ENCODE measurements around the gene KIF15.
"Not testable (repeated sequence)": the region's sequence is repeated elsewhere in the genome, so short reads cannot be mapped to it uniquely, and the experiment has no call there.

The KIF15 gene

DNA sequence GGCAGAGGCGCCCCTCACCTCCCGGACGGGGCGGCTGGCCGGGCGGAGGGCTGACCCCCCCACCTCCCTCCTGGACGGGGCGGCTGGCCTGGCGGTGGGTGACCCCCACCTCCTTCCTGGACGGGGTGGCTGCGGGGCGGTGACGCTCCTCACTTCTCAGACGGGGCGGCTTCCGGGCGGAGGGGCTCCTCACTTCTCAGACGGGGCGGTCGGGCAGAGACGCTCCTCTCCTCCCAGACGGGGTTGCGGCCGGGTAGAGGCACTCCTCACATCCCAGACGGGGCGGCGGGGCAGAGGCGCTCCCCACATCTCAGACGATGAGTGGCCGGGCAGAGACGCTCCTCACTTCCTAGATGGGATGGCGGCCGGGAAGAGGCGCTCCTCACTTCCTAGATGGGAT is 59.6 kb downstream of the KIF15 start:
- not testable (repeated sequence) for DNase-seq (ENCODE audit: low read depth)

DNA sequence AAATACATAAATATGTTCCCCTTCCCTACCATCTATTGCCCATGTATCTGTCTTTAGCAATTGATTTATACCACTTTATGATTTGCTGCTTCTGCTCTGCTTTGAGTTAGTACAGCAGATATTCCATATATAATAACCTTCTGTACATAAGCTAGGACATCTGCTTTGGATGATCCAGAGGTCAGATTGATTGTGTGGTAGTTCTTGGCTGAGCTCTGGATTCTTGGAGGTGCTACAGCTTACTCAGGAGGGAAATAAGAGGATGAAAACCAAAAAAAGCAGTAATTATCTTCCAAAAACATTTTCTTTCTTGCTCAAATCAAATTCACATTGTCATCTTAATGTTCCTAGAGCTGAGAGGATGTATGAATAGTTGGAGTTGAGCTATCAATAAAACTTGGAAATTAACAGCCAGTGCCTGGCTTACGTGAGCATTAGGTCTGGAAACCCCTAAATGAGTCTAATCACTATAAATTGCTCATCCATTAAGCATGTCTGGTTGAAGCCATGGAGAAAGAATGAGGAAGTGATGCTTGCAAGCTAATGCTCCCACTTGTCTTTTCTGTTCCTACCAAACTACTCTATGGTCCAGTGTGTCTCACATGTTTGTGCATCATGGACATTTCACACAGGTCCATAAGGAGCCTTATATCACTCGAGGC is 63.8 kb downstream of the KIF15 start:
- no peak for DNase-seq (ENCODE audit: low read depth)

DNA sequence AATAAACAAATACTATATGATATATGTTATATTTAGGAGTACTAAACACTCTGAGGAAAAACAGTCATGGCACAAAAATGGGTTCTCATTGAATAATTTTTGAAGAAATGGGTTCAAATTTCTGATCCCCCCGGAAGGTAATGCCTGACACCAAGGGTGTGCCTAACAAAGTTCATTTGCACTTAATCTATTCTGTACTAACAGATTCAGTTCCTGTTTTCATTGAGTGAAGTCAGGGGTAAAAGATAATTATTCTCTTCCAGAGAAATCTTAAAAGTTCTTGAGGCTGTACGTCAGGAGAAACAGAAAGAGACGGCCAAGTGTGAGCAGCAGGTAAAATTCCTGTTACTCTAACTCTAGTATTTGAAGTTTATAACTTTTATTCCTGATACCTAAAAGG is 65.6 kb downstream of the KIF15 start:
- no peak for DNase-seq (ENCODE audit: low read depth)

DNA sequence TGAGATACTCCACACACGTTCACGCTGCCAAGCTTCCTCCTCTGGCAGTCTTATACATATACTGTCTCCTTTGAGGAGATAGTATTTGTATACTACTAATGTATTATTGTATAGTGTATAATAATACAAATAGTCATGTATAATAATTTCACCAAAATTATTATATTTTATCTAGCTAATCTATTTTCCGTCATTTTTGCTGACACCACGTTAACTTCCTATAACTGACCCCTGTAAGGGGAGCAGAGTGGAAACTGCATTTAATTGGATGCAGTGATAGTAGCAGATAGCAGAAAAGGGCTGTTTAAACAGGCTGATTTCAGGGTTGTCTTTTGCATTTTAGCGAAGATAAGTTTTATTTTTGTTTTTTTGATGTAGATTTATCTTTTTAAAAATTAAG is 69.6 kb downstream of the KIF15 start:
- DNase-seq (ENCODE audit: low read depth) = no peak

DNA sequence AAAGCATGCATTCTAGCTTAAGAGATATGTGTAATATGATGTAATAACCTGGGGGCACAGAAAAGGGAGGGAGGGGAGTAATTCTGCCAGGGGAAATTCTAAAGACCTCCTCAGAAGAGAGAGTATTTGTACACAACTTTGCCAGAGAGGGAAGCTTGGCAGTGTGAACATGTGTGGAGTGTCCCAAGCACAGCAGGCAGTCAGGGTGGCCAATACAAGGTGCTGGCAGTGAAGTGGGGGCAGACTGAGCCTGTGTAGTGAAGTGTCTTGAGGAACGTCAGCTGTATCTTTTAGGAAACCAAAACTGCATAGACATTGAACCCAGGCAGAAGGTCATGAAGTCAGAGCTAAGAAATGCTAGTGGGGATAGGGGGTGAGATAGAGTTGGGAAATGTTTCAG is 70.4 kb downstream of the KIF15 start:
- no peak for DNase-seq (ENCODE audit: low read depth)

DNA sequence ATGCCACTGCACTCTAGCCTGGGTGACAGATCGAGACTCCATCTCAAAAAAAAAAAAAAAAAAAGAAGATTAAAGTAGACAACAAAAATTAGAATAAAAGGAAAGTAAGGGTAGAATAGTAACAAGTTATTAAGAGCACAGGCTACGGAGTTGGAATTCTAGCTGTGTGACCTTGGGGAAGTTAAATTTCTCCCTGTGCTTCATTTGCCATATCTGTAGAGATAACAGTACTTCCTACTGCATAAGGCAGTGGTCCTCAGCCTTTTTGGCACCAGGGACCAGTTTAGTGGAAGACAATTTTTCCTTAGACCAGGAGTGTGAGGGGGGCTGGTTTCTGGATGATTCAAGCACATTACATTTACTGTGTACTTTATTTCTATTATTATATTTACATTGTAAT is 71.4 kb downstream of the KIF15 start:
- DNase-seq (ENCODE audit: low read depth) = no peak

DNA sequence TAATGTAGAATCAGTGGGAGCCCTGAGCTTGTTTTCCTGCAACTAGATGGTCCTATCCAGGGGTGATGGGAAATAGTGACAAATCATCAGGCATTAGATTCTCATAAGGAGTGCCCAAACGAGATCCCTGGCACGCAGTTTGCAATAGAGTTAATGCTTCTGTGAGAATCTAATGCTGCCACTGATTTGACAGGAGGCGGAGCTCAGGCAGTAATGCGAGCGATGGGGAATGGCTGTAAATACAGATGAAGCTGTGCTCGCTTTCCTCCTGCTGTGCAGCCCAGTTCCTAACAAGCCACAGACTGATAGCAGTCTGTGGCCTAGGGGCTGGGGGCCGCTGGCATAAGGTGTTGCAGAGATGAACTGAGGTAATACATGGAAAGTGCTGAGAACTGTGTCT is 71.8 kb downstream of the KIF15 start:
- DNase-seq (ENCODE audit: low read depth) = no peak

DNA sequence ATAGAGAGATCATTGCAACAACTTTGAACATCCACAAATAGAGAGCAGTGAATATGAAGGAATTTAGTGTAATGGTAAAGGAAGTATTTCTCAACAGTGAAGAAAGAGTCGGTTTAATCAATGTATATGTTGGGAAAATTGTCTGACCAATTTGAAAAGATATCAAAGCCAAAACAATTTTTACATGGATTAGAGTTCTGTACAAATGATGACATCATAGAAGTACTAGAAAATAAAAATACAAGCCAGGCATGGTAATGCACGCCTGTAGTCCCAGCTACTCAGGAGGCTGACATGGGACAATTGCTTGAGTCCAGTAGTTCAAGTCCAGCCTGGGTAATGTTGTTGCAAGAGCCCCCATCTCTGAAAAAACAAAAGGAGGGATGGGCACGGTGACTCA is 74.1 kb downstream of the KIF15 start:
- no peak for DNase-seq (ENCODE audit: low read depth)

DNA sequence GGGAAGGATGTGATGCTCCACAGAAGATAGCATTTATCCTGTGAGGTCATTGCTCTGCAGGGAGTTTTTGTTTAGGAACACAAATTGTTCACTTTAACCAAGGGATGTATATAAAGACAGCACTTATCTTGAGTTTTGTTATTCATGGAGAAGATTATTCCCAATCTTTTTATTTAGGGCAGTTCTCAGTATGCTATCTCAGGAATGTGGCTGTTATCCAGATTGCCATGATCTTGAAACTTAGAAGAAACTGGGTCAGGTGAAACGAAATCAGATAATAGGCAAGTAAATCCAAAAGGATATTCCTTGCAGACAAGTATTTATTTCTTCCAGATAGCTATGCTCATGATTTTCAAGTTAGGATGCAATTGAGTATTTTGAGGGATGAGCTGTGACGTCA is 80.8 kb downstream of the KIF15 start:
- DNase-seq (ENCODE audit: low read depth) = no peak

DNA sequence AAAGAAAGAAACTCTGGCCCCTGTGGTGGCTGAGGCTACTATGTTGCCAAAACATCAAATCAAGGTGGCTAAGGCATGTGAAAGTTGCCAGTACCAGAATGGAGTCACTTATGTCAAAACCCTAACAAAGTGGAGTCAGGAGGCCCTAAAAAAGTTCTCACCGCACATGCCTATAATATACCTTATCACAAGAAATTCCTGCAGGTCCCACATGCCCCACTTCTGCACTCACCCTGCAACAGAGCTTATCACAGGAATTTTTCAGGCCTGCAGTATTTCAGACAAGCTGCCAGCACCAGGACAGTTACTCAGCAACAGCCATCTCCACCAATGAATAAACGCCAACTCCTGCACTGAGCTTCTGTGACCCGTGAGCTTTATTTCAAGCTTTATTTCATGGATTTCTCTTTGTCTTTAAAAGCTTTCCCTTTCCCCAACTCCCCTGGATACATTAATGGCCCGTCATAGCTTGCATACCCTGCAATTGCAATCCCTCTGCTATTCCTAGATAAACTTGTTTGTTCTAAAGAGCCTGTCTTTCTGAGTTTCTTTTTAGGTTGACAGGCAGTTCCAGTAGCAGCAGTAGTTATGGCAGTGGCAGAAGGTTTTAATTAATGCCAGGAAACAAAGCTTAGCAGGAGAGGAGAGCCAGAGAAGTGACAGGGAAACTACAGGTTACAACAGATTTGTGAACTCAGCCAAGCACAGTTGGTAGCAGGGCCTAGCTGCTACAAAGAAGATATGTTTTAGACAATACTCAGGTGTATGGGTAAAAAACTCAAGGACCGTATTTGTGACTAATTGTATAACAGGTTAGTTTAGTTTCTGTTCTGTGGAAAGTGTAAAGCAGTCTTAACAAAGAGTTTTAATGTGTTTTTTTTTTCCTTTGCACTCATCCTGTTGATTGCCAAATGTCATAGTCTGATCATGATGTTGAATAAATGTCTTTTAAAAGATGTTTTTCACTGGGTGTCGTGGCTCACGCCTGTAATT is 84.2 kb downstream of the KIF15 start:
- DNase-seq (ENCODE audit: low read depth) = no peak

DNA sequence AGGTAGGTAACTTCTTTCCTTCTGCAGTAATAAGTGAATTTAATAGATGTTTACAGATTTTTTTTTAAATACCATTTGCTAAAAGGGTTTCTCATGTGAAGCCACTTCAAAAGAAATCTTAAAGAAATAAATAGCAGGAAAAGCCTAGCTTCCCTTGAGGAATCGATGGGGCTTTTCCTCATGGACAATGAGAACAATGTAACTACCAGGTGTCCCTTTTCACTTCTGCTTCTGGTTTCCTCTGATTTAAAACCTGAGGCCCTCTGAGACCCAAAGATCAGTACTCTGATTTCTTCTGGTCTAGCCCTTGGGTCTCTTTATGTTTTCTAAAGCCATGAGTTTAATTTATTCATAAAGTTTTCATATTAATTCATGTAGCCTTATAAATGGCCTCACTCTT is 87.0 kb downstream of the KIF15 start:
- no peak for DNase-seq (ENCODE audit: low read depth)

DNA sequence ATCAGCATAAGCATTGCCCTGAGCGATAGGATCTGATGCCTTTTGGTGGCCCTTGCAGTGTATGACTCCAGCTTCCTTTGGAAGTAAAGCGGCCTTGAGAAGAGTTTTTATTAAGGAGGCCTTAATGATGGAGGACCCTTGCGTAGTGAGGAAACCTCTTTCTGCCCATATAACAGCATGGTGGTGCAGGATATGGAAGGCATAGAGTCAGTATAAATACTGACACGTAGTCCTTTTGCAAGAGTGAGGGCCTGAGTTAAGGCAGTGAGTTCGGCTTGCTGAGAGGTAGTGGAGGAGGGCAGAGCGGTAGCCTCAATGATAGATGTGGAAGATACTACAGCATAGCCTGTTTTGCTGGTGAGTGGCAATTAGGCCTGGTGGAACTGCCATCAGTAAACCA is 95.1 kb downstream of the KIF15 start:
- DNase-seq (ENCODE audit: low read depth) = not testable (repeated sequence)

DNA sequence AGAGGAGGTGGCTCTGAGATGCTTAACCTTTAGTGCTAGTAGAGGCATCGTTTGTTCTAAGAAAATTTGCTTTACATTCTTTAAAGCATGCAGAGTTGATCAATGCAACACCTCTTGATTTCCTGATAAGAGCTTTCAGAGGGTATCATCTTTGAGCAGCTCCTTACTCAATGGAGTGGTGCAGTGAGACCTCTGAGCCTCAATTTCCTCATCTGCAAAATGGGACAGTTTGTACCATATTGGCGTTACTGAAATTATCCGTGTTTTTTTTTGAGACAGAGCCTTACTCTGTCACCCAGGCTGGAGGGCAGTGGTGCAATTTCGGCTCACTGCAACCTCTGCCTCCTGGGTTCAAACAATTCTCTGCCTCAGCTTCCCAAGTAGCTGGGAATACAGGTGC is 98.5 kb downstream of the KIF15 start:
- no peak for DNase-seq (ENCODE audit: low read depth)

DNA sequence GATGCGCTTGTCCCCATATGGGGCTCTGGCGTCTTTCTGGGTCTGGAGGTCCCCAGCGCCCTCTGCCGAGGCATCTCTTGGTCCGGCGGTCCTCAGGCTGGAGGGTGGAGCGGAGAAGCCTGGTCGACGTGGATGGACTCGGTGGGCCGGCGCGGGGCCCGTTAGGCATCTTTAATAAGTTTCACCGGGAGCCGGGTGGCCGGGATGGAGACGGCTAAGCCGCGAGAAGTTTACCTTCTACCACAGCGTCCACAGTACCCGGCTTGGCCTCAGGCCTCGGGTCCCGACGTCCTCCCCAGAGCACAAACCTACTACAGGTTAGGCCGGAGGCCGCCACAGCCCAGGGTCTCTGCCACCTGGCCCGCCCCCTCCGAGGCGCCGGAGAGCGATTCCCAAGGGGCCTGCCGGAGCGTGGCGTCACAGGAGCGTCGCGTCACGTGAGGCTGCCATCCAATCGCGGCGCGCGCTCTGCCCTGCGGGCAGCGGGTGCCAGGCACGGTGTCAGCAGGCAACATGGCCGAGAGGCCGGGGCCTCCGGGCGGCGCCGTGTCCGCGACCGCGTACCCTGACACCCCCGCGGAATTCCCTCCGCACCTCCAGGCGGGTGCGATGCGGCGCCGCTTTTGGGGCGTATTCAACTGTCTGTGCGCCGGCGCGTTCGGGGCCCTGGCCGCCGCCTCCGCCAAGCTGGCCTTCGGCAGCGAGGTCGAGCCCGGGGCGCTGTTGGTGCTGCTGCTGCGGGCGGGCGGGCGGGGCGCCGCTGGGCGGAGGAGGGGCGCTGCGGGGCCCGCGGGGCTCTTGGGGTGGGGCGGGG is 100.0 kb downstream of the KIF15 start, which contains the start of gene TMEM42:
TMEM42 (plus strand) TSS at position 501 of the 814 bp plus-strand sequence; CDS start at position 514, 13 bp downstream.
- DNase-seq (ENCODE audit: low read depth) = peak; percentile 82

DNA sequence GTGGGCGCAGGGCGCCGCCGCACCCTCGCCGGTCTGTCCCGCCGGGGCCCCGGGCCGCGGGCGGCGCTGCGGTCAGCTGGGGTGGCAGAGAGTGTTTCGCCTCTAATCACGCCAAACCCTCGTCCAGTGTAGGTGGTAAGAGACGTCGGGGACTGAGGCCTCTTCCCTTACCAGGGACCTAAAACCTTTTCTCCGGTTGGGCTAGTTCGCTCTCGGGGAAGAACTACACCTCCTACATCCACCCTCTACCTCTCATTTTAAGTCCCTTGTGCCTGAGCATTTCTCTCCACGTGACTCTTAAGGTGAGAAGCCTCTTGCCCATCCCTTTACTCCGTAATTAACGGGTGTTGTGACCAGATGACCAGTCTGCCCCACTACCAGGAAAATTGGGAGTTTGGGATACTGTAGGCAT is 100.6 kb downstream of the KIF15 start:
- DNase-seq (ENCODE audit: low read depth) = no peak

DNA sequence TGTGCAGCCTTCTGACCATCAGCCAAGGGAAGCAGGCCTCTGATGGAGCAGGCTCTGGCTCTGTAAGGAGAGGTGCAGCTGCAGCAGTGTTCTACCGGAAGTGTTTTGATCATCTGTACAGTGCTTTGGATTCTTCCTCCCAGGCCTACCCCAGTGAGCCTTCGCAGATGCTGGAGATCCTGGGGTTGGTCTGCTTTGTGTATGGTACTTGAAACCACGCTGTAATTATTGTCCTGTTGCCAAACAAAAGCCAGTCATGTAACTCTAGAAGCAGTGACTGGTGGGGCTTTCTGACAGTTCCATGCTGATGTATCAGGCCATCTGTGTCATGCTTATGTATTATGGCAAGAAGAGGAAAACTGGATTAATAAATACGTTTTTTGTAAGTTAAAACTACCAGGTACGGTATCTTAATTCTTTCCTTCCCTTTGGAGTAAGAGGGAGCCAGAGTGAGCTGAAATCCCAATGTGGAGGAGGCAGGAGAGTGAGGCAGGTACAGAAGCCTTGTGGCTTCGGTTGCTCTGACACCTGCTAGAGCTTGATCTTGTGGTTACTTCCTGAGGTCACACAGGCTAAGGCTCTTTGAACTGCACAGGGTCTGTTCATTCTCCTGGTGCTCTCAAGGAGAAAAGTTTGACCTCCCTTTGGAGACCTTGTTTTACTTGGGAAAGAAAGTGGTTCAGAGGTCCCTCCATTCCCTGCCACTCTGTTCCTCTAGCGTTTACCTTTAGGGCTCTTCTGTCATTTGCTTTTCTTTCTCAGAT is 103.9 kb downstream of the KIF15 start:
- no peak for DNase-seq (ENCODE audit: low read depth)

DNA sequence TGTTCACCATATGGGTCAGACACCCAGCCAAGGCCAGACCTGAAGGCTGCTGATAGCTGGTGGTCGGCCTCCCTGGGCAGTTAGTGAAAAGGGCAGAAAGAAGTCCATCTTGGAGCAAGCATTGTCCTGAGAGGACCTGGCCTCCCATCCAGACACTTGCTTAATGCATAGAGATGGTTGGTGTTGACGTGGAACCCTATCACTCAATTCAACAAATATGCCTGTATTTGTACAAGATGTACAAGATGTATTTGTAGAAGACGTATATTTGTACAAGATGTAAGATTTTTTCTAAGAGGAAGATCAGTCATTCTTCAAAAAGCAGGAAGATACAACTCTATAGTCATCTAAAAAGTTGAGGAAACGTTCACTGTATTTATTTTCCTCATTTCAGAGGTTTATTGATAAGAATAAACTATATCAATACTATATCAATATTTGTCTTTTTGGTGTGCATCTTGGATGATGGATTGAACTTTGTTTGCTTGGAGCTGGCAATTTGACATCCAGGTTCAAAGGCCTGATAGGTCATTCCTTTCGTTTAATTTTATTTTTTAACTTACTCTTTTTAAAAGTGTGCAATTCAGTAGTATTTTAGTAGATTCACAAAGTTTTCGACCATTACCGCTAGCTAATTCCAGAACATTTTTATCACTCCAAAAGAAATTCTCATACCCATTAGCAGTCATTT is 106.0 kb downstream of the KIF15 start:
- DNase-seq (ENCODE audit: low read depth) = no peak

DNA sequence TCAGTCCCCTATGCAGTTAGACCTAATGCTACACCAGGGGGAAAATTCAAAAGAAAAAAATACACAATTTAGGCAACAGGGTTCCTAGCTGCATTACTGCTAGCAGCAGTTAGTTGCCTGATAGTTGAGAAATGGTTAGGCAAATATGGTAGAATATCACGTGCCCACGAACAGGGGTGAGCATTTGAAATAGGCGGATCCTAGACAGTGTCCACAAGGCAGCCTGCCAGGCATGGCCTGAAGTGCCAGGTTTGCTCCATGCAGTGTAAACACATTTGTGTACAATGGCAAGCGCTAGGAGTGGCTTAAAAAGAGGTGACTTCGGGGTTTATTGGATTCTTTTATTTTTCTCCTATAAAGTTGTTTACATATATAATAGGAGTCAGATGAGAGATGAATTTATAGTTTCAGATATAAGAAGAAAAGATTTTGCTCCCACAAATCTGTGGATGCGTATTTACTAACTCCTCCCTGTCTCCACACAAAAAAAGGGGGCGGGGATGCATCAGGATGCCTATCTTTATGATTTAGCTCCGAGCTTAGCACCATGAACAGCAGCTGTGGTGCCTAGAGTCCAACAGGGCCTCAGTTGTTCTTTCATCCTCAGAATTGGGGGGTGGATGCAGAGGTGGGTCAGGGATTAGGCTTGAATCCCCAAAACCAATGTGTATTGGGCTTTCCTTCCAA is 108.9 kb downstream of the KIF15 start:
- DNase-seq (ENCODE audit: low read depth) = no peak

DNA sequence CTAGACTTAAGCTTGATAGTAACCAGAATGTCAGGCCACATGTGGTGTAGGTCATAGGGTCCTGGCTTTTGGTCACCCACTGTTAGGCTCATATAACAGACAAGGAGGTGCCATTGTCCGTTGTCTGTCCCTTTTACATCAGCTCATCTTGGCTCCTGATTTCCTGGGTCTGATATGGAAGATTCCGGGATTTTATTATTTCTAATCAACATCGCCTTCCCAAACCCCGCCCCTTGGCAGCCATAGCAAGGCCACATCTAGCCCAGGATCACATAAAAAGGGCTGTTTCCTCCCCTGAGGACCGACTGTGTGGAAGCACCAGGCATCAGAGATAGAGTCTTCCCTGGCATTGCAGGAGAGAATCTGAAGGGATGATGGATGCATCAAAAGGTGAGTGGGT is 112.7 kb downstream of the KIF15 start, which contains the start of gene TGM4:
TGM4 (plus strand) TSS at position 301 of the 400 bp plus-strand sequence; CDS start at position 372, 71 bp downstream.
- DNase-seq (ENCODE audit: low read depth) = no peak

DNA sequence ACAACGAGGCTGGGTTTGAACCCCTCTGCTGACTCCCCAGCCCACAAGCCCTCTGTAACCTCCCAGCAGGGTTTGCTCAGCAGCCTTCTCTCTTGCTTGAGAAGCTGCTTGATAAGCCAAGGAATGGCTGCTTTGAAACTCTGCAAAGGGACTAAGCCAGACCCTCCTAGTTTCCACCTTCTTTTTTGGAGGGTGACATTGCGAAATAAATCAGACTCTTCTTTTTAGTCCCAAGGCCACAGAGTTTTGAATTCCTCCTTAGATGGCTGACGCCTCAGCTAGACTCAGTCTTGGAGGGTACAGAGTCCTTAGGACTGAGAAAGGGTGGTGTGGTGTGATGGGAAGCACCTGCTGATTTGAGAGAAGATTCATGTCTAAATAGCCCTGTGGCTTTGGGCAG is 114.0 kb downstream of the KIF15 start:
- DNase-seq (ENCODE audit: low read depth) = no peak
